Smooth muscle cell of trachea (primary cell): ENCODE measurements around the gene MXD4. TPM values are rescaled to one million over a fixed set of nuclear protein-coding genes. Genes with fewer than 3 reads are reported as not detected.

Source experiments
- total RNA-seq: library from RNA; depleted of rRNA; stranded (reverse); fragments of >200 nt; gene quantifications from 2 replicates; pipeline ENCODE4 v1.2.1, GENCODE V29; 2014

MXD4 gene
- 75.8 and 118 TPM in 2 replicates for total RNA-seq

GRCh38 chr4:2261853-2262144 lies at the start of gene MXD4:
MXD4 (minus strand) TSS chr4:2262109; CDS start chr4:2261980, 129 bp downstream.

GRCh38 chr4:2241410-2242353 lies 20.2 kb downstream of the MXD4 start, which contains the start of the genes HAUS3 and POLN:
HAUS3 (minus strand) TSS chr4:2242121; CDS start chr4:2240946, 1,175 bp downstream.
POLN (minus strand) TSS chr4:2242121; CDS start chr4:2229231, 12,890 bp downstream.

Other genes with a start within 250 kb of the MXD4 start
- under 0.01 and 0.17 TPM in 2 replicates for gene NAT8L, start 202.8 kb downstream of the MXD4 start, total RNA-seq
- 5.8 and 11.8 TPM in 2 replicates for gene HAUS3, start 20.0 kb downstream of the MXD4 start, total RNA-seq
- gene POLN, start 20.0 kb downstream of the MXD4 start, total RNA-seq: 3.2 and 5.3 TPM in 2 replicates
- 14.8 and 23.3 TPM in 2 replicates for gene ZFYVE28, start 156.5 kb upstream of the MXD4 start, total RNA-seq
- gene CFAP99, start 156.8 kb upstream of the MXD4 start, total RNA-seq: not detected in 2 replicates
- 51.8 and 60.5 TPM in 2 replicates for gene RNF4, start 207.0 kb upstream of the MXD4 start, total RNA-seq